Neural progenitor cell (in vitro differentiated cells): Measurements from ENCODE around the gene PDE6A. TPM values are rescaled to one million over a fixed set of nuclear protein-coding genes. Genes with fewer than 3 reads are reported as not detected.
A peak's percentile ranks its signal among the peaks of the same experiment; 100 is the strongest.

Experiments
- DNase-seq: peaks from one replicate; pipeline ENCODE4 v3.0.0-alpha.2; 2016; ENCODE audit warnings: low spot score
- H2AFZ ChIP-seq: fragments of 200-600 bp; sonication (generic); replicated peaks from 2 replicates; pipeline ENCODE4 v1.6.1; 2016; ENCODE audit warnings: antibody characterized with exemption
- H3F3A ChIP-seq: fragments of 200-600 bp; sonication (generic); 2 replicates; pipeline ENCODE4 v1.6.1; 2016; ENCODE audit warnings: antibody characterized with exemption, low read depth
- H3K27ac ChIP-seq: fragments of 200-600 bp; sonication (generic); 2 replicates; pipeline ENCODE4 v1.5.1; 2016; ENCODE audit warnings: mild to moderate bottlenecking
- H3K27me3 ChIP-seq: fragments of 200-600 bp; sonication (generic); 2 replicates; pipeline ENCODE4 v1.6.1; 2016; ENCODE audit warnings: mild to moderate bottlenecking, moderate library complexity
- H3K36me3 ChIP-seq: fragments of 200-600 bp; sonication (generic); 2 replicates; pipeline ENCODE4 v1.5.1; 2016
- H3K4me1 ChIP-seq: fragments of 200-600 bp; sonication (generic); 2 replicates; pipeline ENCODE4 v1.6.1; 2016; ENCODE audit warnings: mixed run types
- H3K4me2 ChIP-seq: fragments of 200-600 bp; sonication (generic); 2 replicates; pipeline ENCODE4 v1.6.1; 2016
- H3K4me3 ChIP-seq: fragments of 200-600 bp; sonication (generic); 2 replicates; pipeline ENCODE4 v1.5.1; 2016
- H3K79me2 ChIP-seq: fragments of 200-600 bp; sonication (generic); 2 replicates; pipeline ENCODE4 v1.6.1; 2016; ENCODE audit warnings: low read depth
- H3K9ac ChIP-seq: fragments of 200-600 bp; sonication (generic); 2 replicates; pipeline ENCODE4 v1.6.1; 2016
- H3K9me3 ChIP-seq: fragments of 200-600 bp; sonication (generic); 2 replicates; pipeline ENCODE4 v1.5.1; 2016; ENCODE audit warnings: low read depth
- H4K20me1 ChIP-seq: fragments of 200-600 bp; sonication (generic); 2 replicates; pipeline ENCODE4 v1.6.1; 2016; ENCODE audit warnings: low read depth
- H3K27ac Mint-ChIP-seq: 3 replicates; pipeline ENCODE4 v1.8.0; 2021; ENCODE audit warnings: mixed read lengths
- H3K27me3 Mint-ChIP-seq: 2 replicates; pipeline ENCODE4 v1.8.0; 2022; ENCODE audit warnings: low read depth, mild to moderate bottlenecking, inconsistent platforms, moderate library complexity, mixed read lengths; ENCODE audit not compliant: insufficient read depth
- H3K36me3 Mint-ChIP-seq: 3 replicates; pipeline ENCODE4 v1.8.0; 2021; ENCODE audit warnings: mixed read lengths
- H3K4me1 Mint-ChIP-seq: 3 replicates; pipeline ENCODE4 v1.8.0; 2021; ENCODE audit warnings: mixed read lengths
- H3K4me3 Mint-ChIP-seq: 3 replicates; pipeline ENCODE4 v1.8.0; 2021; ENCODE audit warnings: mild to moderate bottlenecking, moderate library complexity, mixed read lengths
- H3K9me3 Mint-ChIP-seq: 3 replicates; pipeline ENCODE4 v1.8.0; 2020; ENCODE audit warnings: mixed read lengths
- EZH2 ChIP-seq: fragments of 200-600 bp; sonication (generic); IDR thresholded peaks from 2 replicates; pipeline ENCODE4 v1.6.1; 2017; ENCODE audit warnings: antibody characterized with exemption, mild to moderate bottlenecking, moderate library complexity
- EZH2phosphoT487 ChIP-seq: fragments of 200-600 bp; sonication (generic); IDR thresholded peaks from 2 replicates; pipeline ENCODE4 v1.6.1; 2017; ENCODE audit warnings: antibody characterized with exemption
- total RNA-seq: library from RNA; depleted of rRNA; stranded (reverse); fragments of >200 nt; gene quantifications from 2 replicates; pipeline ENCODE4 v1.2.3, GENCODE V29; 2015; ENCODE audit warnings: low replicate concordance
- TF ChIP-seq, protein P1 (sequence below): fragments of 200-600 bp; sonication (generic); IDR thresholded peaks from 2 replicates; pipeline ENCODE4 v1.5.1; 2017; ENCODE audit warnings: antibody characterized with exemption, mild to moderate bottlenecking

Gene PDE6A
- total RNA-seq, 1 donor from 2014 or later, result not detected

GRCh38 chr5:149845601-149846000, 99.0 kb downstream of the PDE6A start:
- no peaks in the 10 kb centered on the region for H3K79me2 ChIP-seq
- H3K4me1 ChIP-seq, result peaks cover 9% of the 10 kb centered on the region
- no peak overlapping the region for H3K27ac ChIP-seq
- peaks cover 15% of the 10 kb centered on the region for H3K4me1 Mint-ChIP-seq
- H3K4me3 Mint-ChIP-seq, result no peak overlapping the region
- peaks cover 7% of the 10 kb centered on the region for H3K27me3 Mint-ChIP-seq
- no peaks in the 10 kb centered on the region for H3K9me3 ChIP-seq
- no peak overlapping the region for H3K9ac ChIP-seq
- no peak overlapping the region for H2AFZ ChIP-seq
- no peaks in the 10 kb centered on the region for H4K20me1 ChIP-seq
- DNase-seq, result no peak
- no peaks in the 10 kb centered on the region for H3K9me3 Mint-ChIP-seq
- TF ChIP-seq EZH2phosphoT487 (no peak), EZH2 (no peak)
- H3K36me3 ChIP-seq, result no peaks in the 10 kb centered on the region
- no peaks in the 10 kb centered on the region for H3F3A ChIP-seq
- H3K27me3 ChIP-seq, result no peaks in the 10 kb centered on the region
- peak overlapping the region; percentile 88 for H3K27ac Mint-ChIP-seq
- H3K36me3 Mint-ChIP-seq, result no peaks in the 10 kb centered on the region
- H3K4me2 ChIP-seq, result no peak overlapping the region
- H3K4me3 ChIP-seq, result no peak overlapping the region

DNA sequence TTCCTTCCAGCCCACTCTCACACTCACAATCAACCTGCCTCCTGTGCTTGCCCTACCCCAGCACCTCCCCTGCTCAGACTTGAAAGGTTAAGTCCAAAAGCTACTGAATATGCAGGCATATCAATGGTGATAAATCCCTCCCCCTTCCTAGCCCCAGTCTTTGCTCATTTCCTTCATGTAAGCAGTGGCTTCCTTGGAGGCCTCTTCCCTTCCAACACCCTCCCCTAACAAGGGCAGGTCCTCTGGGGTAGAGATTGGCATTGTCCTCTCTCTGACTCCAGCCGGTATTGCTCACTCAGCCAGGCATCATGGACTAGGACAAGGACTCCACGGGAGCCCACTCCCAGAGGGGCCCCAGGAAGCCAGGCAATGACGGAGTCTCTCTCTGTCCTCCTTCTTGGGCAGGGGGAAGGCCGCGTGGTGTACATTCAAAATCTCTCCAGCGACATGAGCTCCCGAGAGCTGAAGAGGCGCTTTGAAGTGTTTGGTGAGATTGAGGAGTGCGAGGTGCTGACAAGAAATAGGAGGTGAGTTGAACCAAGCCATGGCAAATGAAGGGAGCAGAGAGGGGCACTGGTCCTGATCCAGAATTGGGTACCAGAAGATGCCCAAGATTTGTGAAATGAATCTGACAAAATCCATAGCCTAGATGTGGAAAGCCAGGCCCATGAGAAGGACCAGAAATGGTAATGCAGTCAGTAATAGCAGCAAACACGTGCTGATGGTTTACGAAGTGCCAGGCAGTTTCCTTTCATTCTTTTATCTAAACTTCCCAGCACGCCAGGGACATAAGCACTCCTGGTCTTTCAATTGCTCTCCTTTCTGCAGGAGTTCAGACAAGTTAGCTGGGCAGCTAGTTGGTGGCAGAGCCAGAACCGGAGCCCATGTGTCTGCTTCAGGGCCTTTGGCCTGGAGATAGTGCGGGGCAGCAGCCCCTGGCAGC, 102.5 kb downstream of the PDE6A start:
- H3K36me3 Mint-ChIP-seq, result no peaks in the 10 kb centered on the region
- peak overlapping the region; percentile 24 for H3K27ac Mint-ChIP-seq
- no peaks in the 10 kb centered on the region for H3K79me2 ChIP-seq

DNA sequence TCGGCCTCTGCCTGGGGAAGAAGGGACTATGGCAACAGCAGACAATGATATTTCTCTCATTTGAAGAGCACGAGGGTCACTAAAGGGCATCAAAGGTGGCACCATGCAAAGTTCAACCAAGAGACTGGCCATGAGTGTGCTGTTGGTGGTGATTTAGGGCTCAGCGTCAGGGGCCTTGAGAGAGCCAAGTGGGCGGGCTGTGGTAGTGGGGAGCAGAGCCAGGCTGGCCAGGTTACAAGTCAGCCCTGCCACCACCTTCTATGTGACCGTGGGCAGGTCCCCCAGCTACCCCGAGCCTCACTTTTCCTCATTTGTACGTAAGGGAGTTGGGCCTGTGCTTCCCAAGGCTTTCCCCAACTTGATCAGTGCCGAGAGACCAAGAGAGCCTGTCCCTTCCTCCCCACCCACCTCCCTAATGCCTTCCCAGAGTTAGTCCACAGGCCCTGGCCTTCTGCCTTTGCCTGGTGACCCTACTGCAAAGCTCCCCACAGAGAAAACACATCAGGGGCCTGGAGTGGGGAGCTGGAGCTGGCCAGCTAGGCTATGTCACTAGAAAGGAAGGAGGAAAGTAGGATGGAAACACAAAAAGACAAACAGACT, 104.3 kb downstream of the PDE6A start:
- Mint-ChIP-seq H3K4me1 (peaks cover 32% of the 10 kb centered on the region), H3K27me3 (peaks cover 8% of the 10 kb centered on the region), H3K36me3 (no peaks in the 10 kb centered on the region), H3K4me3 (peak overlapping the region; percentile 44), H3K9me3 (no peaks in the 10 kb centered on the region), H3K27ac (peak overlapping the region; percentile 64)
- no peaks in the 10 kb centered on the region for H3K27me3 ChIP-seq
- H3K27ac ChIP-seq, result no peak overlapping the region
- TF ChIP-seq, protein P1, sequence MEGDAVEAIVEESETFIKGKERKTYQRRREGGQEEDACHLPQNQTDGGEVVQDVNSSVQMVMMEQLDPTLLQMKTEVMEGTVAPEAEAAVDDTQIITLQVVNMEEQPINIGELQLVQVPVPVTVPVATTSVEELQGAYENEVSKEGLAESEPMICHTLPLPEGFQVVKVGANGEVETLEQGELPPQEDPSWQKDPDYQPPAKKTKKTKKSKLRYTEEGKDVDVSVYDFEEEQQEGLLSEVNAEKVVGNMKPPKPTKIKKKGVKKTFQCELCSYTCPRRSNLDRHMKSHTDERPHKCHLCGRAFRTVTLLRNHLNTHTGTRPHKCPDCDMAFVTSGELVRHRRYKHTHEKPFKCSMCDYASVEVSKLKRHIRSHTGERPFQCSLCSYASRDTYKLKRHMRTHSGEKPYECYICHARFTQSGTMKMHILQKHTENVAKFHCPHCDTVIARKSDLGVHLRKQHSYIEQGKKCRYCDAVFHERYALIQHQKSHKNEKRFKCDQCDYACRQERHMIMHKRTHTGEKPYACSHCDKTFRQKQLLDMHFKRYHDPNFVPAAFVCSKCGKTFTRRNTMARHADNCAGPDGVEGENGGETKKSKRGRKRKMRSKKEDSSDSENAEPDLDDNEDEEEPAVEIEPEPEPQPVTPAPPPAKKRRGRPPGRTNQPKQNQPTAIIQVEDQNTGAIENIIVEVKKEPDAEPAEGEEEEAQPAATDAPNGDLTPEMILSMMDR, result no peak
- TF ChIP-seq EZH2 (no peak), EZH2phosphoT487 (no peak)
- H3K9me3 ChIP-seq, result no peaks in the 10 kb centered on the region
- peak overlapping the region; percentile 45 for H2AFZ ChIP-seq
- no peaks in the 10 kb centered on the region for H3F3A ChIP-seq
- H3K9ac ChIP-seq, result no peak overlapping the region
- DNase-seq, result no peak
- H3K79me2 ChIP-seq, result no peaks in the 10 kb centered on the region
- H3K4me3 ChIP-seq, result no peak overlapping the region
- no peaks in the 10 kb centered on the region for H3K36me3 ChIP-seq
- no peaks in the 10 kb centered on the region for H4K20me1 ChIP-seq
- H3K4me2 ChIP-seq, result no peak overlapping the region
- H3K4me1 ChIP-seq, result peaks cover 13% of the 10 kb centered on the region

More for the DNA sequence above, 102.5 kb downstream of the PDE6A start:
- H3K4me1 ChIP-seq, result peaks cover 13% of the 10 kb centered on the region
- Mint-ChIP-seq H3K9me3 (no peaks in the 10 kb centered on the region), H3K27me3 (peaks cover 2% of the 10 kb centered on the region), H3K4me1 (peaks cover 32% of the 10 kb centered on the region), H3K4me3 (no peak overlapping the region)
- no peak overlapping the region for H3K4me2 ChIP-seq
- no peak overlapping the region for H2AFZ ChIP-seq
- TF ChIP-seq EZH2 (no peak), EZH2phosphoT487 (no peak)
- TF ChIP-seq, protein P1, result no peak
- H3K4me3 ChIP-seq, result no peak overlapping the region
- no peaks in the 10 kb centered on the region for H3K36me3 ChIP-seq
- H4K20me1 ChIP-seq, result no peaks in the 10 kb centered on the region
- no peak for DNase-seq
- no peaks in the 10 kb centered on the region for H3K27me3 ChIP-seq
- no peaks in the 10 kb centered on the region for H3K9me3 ChIP-seq
- H3F3A ChIP-seq, result no peaks in the 10 kb centered on the region
- H3K9ac ChIP-seq, result no peak overlapping the region
- no peak overlapping the region for H3K27ac ChIP-seq
